Activated T-helper 2 cell treated with anti-CD3 and anti-CD28 coated beads, Interferon-gamma antibody, Interleukin-2, Interleukin-4, amounts not matched to agents 10 μg/mL and 5 μg/mL and 100 μg/mL, durations not matched to agents 14 hours and 24 hours and 36 hours (primary cell): ENCODE results near the gene KRAS. TPM values are rescaled to one million over a fixed set of nuclear protein-coding genes. Genes with fewer than 3 reads are reported as not detected.
A peak's percentile ranks its signal among the peaks of the same experiment; 100 is the strongest.

Source experiments
- DNase-seq: peaks from one replicate; pipeline ENCODE4 v3.0.0; 2021; ENCODE audit warnings: low spot score
- H3K27ac Mint-ChIP-seq: one replicate; pipeline ENCODE4 v1.8.0; 2021; ENCODE audit warnings: mixed read lengths
- H3K27me3 Mint-ChIP-seq: one replicate; pipeline ENCODE4 v1.8.0; 2021; ENCODE audit warnings: low read depth, mixed read lengths
- H3K36me3 Mint-ChIP-seq: one replicate; pipeline ENCODE4 v1.8.0; 2021; ENCODE audit warnings: low read depth, mixed read lengths
- H3K4me1 Mint-ChIP-seq: one replicate; pipeline ENCODE4 v1.8.0; 2021; ENCODE audit warnings: low read depth, mixed read lengths
- H3K4me3 Mint-ChIP-seq: one replicate; pipeline ENCODE4 v1.8.0; 2021; ENCODE audit warnings: low read depth, mild to moderate bottlenecking, moderate library complexity, mixed read lengths
- H3K9me3 Mint-ChIP-seq: one replicate; pipeline ENCODE4 v1.8.0; 2021; ENCODE audit warnings: mixed read lengths
- intact Hi-C: fragments of 100-400 bp; cut with micrococcal nuclease; formaldehyde crosslinking; loops from one replicate; pipeline ENCODE4 v1.15.1; 2023
- total RNA-seq: library from RNA; stranded (reverse); gene quantifications from 2 replicates; pipeline ENCODE4 v1.2.3, GENCODE V29; 2022

Gene KRAS
- total RNA-seq, 1 donor from 2014 or later: 25.2 TPM

- no peak for DNase-seq
- Mint-ChIP-seq H3K9me3 (no peaks in the 10 kb centered on the region), H3K36me3 (no peaks in the 10 kb centered on the region), H3K27me3 (no peaks in the 10 kb centered on the region), H3K27ac (no peak overlapping the region), H3K4me1 (peaks cover 22% of the 10 kb centered on the region), H3K4me3 (peak overlapping the region; percentile 14)
- intact Hi-C loops: loop anchor here (5.0 kb wide), 1 partner anchor 350 kb away; no protein-coding TSS in a partner anchor
Measured at GRCh38 chr12:25186788-25187402, 63.8 kb downstream of the KRAS start.

GRCh38 chr12:25186038-25186787 is 64.5 kb downstream of the KRAS start:
- Mint-ChIP-seq H3K4me1 (peaks cover 22% of the 10 kb centered on the region), H3K4me3 (no peak overlapping the region), H3K36me3 (no peaks in the 10 kb centered on the region), H3K9me3 (no peaks in the 10 kb centered on the region), H3K27me3 (no peaks in the 10 kb centered on the region), H3K27ac (no peak overlapping the region)
- intact Hi-C loops: loop anchor here (5.0 kb wide), 1 partner anchor 349 kb away; no protein-coding TSS in a partner anchor
- no peak for DNase-seq

GRCh38 chr12:25184132-25184531 is 66.6 kb downstream of the KRAS start:
- Mint-ChIP-seq H3K4me3 (no peak overlapping the region), H3K9me3 (no peaks in the 10 kb centered on the region), H3K27me3 (peaks cover 8% of the 10 kb centered on the region), H3K27ac (no peak overlapping the region), H3K4me1 (peaks cover 22% of the 10 kb centered on the region), H3K36me3 (no peaks in the 10 kb centered on the region)
- no peak for DNase-seq
- intact Hi-C loops: no loop called here

GRCh38 chr12:25182765-25183164 is 68.0 kb downstream of the KRAS start:
- Mint-ChIP-seq H3K27ac (no peak overlapping the region), H3K4me3 (no peak overlapping the region), H3K27me3 (peaks cover 8% of the 10 kb centered on the region), H3K36me3 (no peaks in the 10 kb centered on the region), H3K4me1 (peaks cover 20% of the 10 kb centered on the region), H3K9me3 (no peaks in the 10 kb centered on the region)
- no peak for DNase-seq
- intact Hi-C loops: no loop called here

GRCh38 chr12:25162866-25163265 is 87.9 kb downstream of the KRAS start:
- H3K9me3 Mint-ChIP-seq: no peaks in the 10 kb centered on the region
- no peak for DNase-seq
- H3K4me3 Mint-ChIP-seq: no peak overlapping the region
- no peak overlapping the region for H3K27ac Mint-ChIP-seq
- no peaks in the 10 kb centered on the region for H3K36me3 Mint-ChIP-seq
- intact Hi-C loops: no loop called here
- peaks cover 14% of the 10 kb centered on the region for H3K27me3 Mint-ChIP-seq
- H3K4me1 Mint-ChIP-seq: no peaks in the 10 kb centered on the region

GRCh38 chr12:25156061-25156460 is 94.7 kb downstream of the KRAS start:
- no peak overlapping the region for H3K4me3 Mint-ChIP-seq
- intact Hi-C loops: no loop called here
- H3K27me3 Mint-ChIP-seq: peaks cover 18% of the 10 kb centered on the region
- DNase-seq: no peak
- H3K27ac Mint-ChIP-seq: no peak overlapping the region
- peaks cover 6% of the 10 kb centered on the region for H3K4me1 Mint-ChIP-seq
- H3K36me3 Mint-ChIP-seq: no peaks in the 10 kb centered on the region
- H3K9me3 Mint-ChIP-seq: no peaks in the 10 kb centered on the region

GRCh38 chr12:25155022-25155576 is 95.6 kb downstream of the KRAS start:
- no peak for DNase-seq
- H3K27ac Mint-ChIP-seq: no peak overlapping the region
- H3K9me3 Mint-ChIP-seq: no peaks in the 10 kb centered on the region
- no peak overlapping the region for H3K4me3 Mint-ChIP-seq
- peaks cover 6% of the 10 kb centered on the region for H3K4me1 Mint-ChIP-seq
- H3K27me3 Mint-ChIP-seq: peaks cover 12% of the 10 kb centered on the region
- intact Hi-C loops: loop anchor here (1.0 kb wide), 2 partner anchors 164 to 232 kb away; no protein-coding TSS in a partner anchor
- no peaks in the 10 kb centered on the region for H3K36me3 Mint-ChIP-seq

Other genes with a start within 250 kb of the KRAS start
- gene DNAI7, start 55.8 kb downstream of the KRAS start, total RNA-seq: not detected in 2 replicates
- gene ETFRF1, start 55.7 kb downstream of the KRAS start, total RNA-seq: 7.6 and 9.8 TPM in 2 replicates